Measurements from ENCODE around the gene SFMBT2.

The SFMBT2 gene

GRCh38 chr10:7121154-7121797, 289.6 kb downstream of the SFMBT2 start:
- peak; percentile 37 for DNase-seq

DNA sequence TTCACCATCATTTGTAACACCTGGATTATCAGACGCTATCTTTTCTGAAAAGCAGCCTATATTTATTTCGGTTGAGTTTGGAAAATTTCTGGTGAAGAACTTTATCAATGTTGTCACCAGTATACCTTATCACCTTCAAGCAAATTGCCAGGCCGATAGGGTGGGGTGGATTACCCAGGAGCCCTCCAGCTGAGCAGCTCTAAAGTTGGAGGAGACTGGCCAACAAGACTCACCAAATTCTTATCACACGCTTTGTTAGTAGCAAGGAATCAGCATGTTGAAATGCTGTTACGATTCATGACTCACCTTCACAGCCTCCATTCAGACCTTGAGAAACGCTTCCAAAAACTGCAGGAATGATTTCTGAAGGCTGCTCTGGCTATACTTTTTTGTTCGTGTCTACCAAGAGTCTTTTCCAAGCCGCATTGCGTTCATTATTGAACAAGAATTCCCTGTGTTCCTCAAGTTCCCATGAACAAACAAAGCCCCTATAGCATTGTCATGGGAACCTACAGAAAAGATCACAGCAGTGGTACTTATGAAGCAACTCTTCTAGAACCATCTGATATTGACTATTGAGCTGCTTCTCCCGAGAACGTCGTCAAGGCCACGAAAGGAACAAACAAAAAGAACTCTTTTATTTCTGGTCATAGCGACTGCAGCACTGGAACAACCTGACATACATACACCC, 291.4 kb downstream of the SFMBT2 start:
- no peak for DNase-seq

GRCh38 chr10:7117806-7118674, 292.8 kb downstream of the SFMBT2 start:
- no peak for DNase-seq

DNA sequence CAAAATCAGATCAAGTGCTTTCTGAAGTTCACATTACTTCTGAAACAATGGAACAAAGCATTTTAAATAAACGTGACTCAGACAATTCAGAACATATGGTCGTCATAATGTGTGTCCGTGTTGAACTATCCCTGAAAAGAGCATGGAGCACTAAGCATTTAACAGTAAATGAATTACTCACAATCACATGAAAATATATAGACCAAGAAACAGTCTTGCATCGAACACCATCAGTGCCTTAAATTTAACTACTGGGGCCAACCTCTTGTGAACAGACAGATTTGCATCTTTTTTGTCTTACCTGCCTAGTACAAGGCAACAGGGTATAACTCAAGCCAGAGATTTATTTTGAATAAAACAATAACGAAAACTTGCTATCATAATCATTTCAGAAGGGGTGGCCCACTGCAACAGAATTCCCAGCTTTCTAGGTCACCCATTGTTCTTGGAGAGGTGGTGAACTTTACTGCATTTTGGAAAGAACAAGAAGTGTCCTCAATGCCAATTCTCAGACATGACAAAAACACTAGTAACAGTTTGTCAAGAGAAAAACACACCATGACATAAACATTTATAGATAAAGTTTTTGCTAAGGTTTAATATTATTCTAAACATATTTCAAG, 293.5 kb downstream of the SFMBT2 start:
- DNase-seq, result no peak

- peak; percentile 81 for DNase-seq
Observed at GRCh38 chr10:7111561-7111960, 299.3 kb downstream of the SFMBT2 start.

DNA sequence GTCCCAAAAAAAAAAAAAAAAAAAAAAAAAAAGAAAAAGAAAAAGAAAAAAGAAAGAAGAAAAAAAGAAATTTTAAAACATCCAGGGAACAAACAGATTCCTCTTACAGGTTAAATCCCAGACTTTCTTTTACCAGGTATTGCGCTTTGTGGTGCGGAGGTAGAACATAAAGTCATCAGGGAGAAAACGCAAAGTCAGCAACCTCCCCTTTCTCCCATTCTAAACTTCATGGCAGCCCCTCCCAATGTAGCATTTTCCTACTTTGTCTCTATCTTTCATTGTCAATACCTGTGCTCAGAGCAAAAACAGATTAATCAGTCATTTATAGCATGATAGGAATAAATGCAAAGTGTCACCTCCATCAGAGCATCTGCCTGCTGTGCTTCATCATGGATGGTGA, 299.7 kb downstream of the SFMBT2 start:
- DNase-seq, result no peak
